ENCODE measurements around the gene AFDN. TPM values are rescaled to one million over a fixed set of nuclear protein-coding genes. Genes with fewer than 3 reads are reported as not detected.

AFDN gene
- total RNA-seq, 1 donor from 2014 or later, result 102 TPM

DNA sequence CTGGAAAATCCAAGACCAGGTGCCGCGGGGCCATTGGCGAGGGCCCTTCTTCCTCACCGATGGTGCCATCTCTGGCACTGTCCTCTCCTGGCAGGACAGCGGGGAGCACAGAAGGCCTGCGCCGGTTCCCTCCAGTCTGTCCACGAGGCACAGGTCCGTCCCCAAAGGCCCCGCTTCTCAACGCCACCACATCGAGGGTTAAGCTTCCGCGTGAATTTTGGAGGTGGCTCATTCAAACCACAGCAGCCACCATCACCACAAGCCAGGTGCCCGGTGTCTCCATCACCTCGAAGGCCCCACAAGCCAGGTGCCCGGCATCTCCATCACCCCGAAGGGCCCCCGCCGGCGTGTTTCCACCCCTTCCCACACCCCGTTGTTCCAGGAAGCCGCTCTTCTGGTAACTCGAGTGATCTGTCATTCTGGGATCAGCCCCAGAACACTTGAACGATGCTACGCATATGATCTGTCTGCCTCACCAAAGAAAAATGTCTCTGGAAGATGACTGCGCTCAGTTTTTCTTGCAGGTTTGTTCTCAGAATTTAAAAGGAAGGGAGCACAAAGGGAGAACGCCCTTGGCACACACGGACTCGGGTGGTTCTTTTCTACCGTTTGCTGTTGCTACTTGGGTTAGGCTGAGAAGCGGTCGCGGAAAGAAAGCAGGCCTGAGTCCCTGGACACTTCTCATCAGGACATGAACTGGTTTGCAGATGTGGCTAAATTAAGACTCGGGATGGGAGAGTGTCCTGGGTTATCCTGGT lies 160.9 kb downstream of the AFDN start:
- Mint-ChIP-seq H3K4me1 (ENCODE audit: low read depth, unreplicated experiment) (no peaks in the 10 kb centered on the region), H3K27me3 (ENCODE audit: low read depth, unreplicated experiment) (peaks cover 2% of the 10 kb centered on the region), H3K27ac (ENCODE audit: unreplicated experiment) (no peak overlapping the region), H3K9me3 (ENCODE audit: unreplicated experiment) (peaks cover 2% of the 10 kb centered on the region), H3K36me3 (ENCODE audit: low read depth, unreplicated experiment) (peaks cover 4% of the 10 kb centered on the region), H3K4me3 (ENCODE audit: unreplicated experiment) (no peak overlapping the region)
- DNase-seq (ENCODE audit: low read depth) (no peak), FAIRE-seq (no peak)
- no peaks in the 10 kb centered on the region for H4K20me1 ChIP-seq (ENCODE audit: insufficient read depth, low read length)
- H3K27me3 ChIP-seq (ENCODE audit: insufficient read depth, low read length), result no peaks in the 10 kb centered on the region
- no peaks in the 10 kb centered on the region for H3K9me3 ChIP-seq (ENCODE audit: insufficient read depth, low read depth, low read length)
- TF ChIP-seq, protein P1, sequence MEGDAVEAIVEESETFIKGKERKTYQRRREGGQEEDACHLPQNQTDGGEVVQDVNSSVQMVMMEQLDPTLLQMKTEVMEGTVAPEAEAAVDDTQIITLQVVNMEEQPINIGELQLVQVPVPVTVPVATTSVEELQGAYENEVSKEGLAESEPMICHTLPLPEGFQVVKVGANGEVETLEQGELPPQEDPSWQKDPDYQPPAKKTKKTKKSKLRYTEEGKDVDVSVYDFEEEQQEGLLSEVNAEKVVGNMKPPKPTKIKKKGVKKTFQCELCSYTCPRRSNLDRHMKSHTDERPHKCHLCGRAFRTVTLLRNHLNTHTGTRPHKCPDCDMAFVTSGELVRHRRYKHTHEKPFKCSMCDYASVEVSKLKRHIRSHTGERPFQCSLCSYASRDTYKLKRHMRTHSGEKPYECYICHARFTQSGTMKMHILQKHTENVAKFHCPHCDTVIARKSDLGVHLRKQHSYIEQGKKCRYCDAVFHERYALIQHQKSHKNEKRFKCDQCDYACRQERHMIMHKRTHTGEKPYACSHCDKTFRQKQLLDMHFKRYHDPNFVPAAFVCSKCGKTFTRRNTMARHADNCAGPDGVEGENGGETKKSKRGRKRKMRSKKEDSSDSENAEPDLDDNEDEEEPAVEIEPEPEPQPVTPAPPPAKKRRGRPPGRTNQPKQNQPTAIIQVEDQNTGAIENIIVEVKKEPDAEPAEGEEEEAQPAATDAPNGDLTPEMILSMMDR (IDR thresholded peaks at IDR 0.05; ENCODE audit: insufficient read depth, low read depth, low read length), result no peak
- no peak for TF ChIP-seq EZH2 (IDR thresholded peaks at IDR 0.05; ENCODE audit: insufficient read depth, low read length)
- H3K27ac ChIP-seq (ENCODE audit: low read depth, low read length), result no peak overlapping the region
- no peak overlapping the region for H3K4me2 ChIP-seq (ENCODE audit: low read length)
- H3K9ac ChIP-seq (ENCODE audit: low read length), result no peak overlapping the region
- H3K4me3 ChIP-seq (ENCODE audit: insufficient read depth, low read depth, low read length), result no peak overlapping the region
- no peak overlapping the region for H2AFZ ChIP-seq (ENCODE audit: low read depth, low read length)
- no peaks in the 10 kb centered on the region for H3K79me2 ChIP-seq (ENCODE audit: insufficient read depth, low read length)
- no peaks in the 10 kb centered on the region for H3K4me1 ChIP-seq (ENCODE audit: insufficient read depth, low read length)
- no peaks in the 10 kb centered on the region for H3K36me3 ChIP-seq (ENCODE audit: insufficient read depth, low read length)

DNA sequence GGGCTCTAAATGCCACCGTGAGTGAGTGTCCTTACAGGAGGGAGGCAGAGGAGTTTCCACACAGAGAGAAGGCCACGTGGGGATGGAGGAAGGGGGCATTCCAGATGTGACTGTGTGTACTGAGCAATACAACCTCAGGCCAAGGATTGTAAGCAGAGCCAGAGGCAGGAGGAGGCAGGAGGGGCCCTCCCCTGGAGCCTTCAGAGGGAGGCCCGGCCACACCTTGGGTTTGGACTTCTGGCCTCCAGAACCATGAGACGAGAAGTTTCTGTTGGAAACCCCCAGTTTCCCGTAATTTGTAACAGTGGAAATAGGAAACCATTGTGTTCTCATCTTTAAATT lies 161.4 kb downstream of the AFDN start:
- peaks cover 4% of the 10 kb centered on the region for H3K36me3 Mint-ChIP-seq (ENCODE audit: low read depth, unreplicated experiment)
- no peaks in the 10 kb centered on the region for H4K20me1 ChIP-seq (ENCODE audit: insufficient read depth, low read length)
- H3K4me1 Mint-ChIP-seq (ENCODE audit: low read depth, unreplicated experiment), result no peaks in the 10 kb centered on the region
- H3K4me3 ChIP-seq (ENCODE audit: insufficient read depth, low read depth, low read length), result no peak overlapping the region
- no peaks in the 10 kb centered on the region for H3K36me3 ChIP-seq (ENCODE audit: insufficient read depth, low read length)
- no peaks in the 10 kb centered on the region for H3K27me3 ChIP-seq (ENCODE audit: insufficient read depth, low read length)
- no peak for TF ChIP-seq EZH2 (IDR thresholded peaks at IDR 0.05; ENCODE audit: insufficient read depth, low read length)
- TF ChIP-seq, protein P1 (IDR thresholded peaks at IDR 0.05; ENCODE audit: insufficient read depth, low read depth, low read length), result no peak
- no peak overlapping the region for H3K27ac ChIP-seq (ENCODE audit: low read depth, low read length)
- no peak overlapping the region for H3K4me2 ChIP-seq (ENCODE audit: low read length)
- no peaks in the 10 kb centered on the region for H3K4me1 ChIP-seq (ENCODE audit: insufficient read depth, low read length)
- peaks cover 2% of the 10 kb centered on the region for H3K27me3 Mint-ChIP-seq (ENCODE audit: low read depth, unreplicated experiment)
- FAIRE-seq (no peak), DNase-seq (ENCODE audit: low read depth) (no peak)
- no peak overlapping the region for H3K9ac ChIP-seq (ENCODE audit: low read length)
- H2AFZ ChIP-seq (ENCODE audit: low read depth, low read length), result no peak overlapping the region
- H3K9me3 ChIP-seq (ENCODE audit: insufficient read depth, low read depth, low read length), result no peaks in the 10 kb centered on the region
- H3K27ac Mint-ChIP-seq (ENCODE audit: unreplicated experiment), result no peak overlapping the region
- H3K9me3 Mint-ChIP-seq (ENCODE audit: unreplicated experiment), result peaks cover 2% of the 10 kb centered on the region
- no peaks in the 10 kb centered on the region for H3K79me2 ChIP-seq (ENCODE audit: insufficient read depth, low read length)
- no peak overlapping the region for H3K4me3 Mint-ChIP-seq (ENCODE audit: unreplicated experiment)

Measured in astrocyte (in vitro differentiated cells and primary cell).